ACC112 (cell line): Measurements from ENCODE around the gene MARS1.

Source experiments
- H2AFZ ChIP-seq: fragments of 200-600 bp; sonication (generic); one replicate; pipeline ENCODE4 v1.6.0; 2017; ENCODE audit warnings: antibody characterized with exemption, low read length; ENCODE audit not compliant: unreplicated experiment
- H3K27ac ChIP-seq: fragments of 200-600 bp; sonication (generic); 2 replicates; pipeline ENCODE4 v1.5.1; 2014; ENCODE audit warnings: low read depth, mild to moderate bottlenecking, antibody characterized with exemption, low read length, moderate library complexity
- H3K27me3 ChIP-seq: fragments of 200-600 bp; sonication (generic); 2 replicates; pipeline ENCODE4 v1.6.1; 2014; ENCODE audit warnings: mild to moderate bottlenecking, antibody characterized with exemption, low read length, moderate library complexity, mixed read lengths; ENCODE audit not compliant: insufficient read depth
- H3K36me3 ChIP-seq: fragments of 200-600 bp; sonication (generic); 2 replicates; pipeline ENCODE4 v1.6.1; 2016; ENCODE audit warnings: mild to moderate bottlenecking, antibody characterized with exemption, low read length, moderate library complexity, mixed read lengths; ENCODE audit not compliant: insufficient read depth
- H3K4me1 ChIP-seq: fragments of 200-600 bp; sonication (generic); one replicate; pipeline ENCODE4 v1.6.1; 2016; ENCODE audit warnings: low read length, mixed read lengths; ENCODE audit not compliant: insufficient read depth, unreplicated experiment, control insufficient read depth
- H3K4me3 ChIP-seq: fragments of 200-600 bp; sonication (generic); 2 replicates; pipeline ENCODE4 v1.5.1; 2014; ENCODE audit warnings: mild to moderate bottlenecking, low read depth, low read length
- H3K79me2 ChIP-seq: fragments of 200-600 bp; sonication (generic); one replicate; pipeline ENCODE4 v1.6.0; 2016; ENCODE audit warnings: low read length; ENCODE audit not compliant: control insufficient read depth, unreplicated experiment, insufficient read depth

MARS1 gene

GRCh38 chr12:57450057-57450456, 37.8 kb upstream of the MARS1 start:
- no peak overlapping the region for H3K27ac ChIP-seq
- no peak overlapping the region for H2AFZ ChIP-seq
- H3K4me1 ChIP-seq = peaks cover 9% of the 10 kb centered on the region

GRCh38 chr12:57451233-57451778, 36.6 kb upstream of the MARS1 start:
- no peaks in the 10 kb centered on the region for H3K79me2 ChIP-seq
- no peaks in the 10 kb centered on the region for H3K27me3 ChIP-seq
- no peak overlapping the region for H2AFZ ChIP-seq
- H3K36me3 ChIP-seq = no peaks in the 10 kb centered on the region
- no peak overlapping the region for H3K27ac ChIP-seq
- peaks cover 9% of the 10 kb centered on the region for H3K4me1 ChIP-seq
- H3K4me3 ChIP-seq = no peak overlapping the region

More at GRCh38 chr12:57450057-57450456, 37.8 kb upstream of the MARS1 start:
- Histone ChIP-seq H3K36me3 (no peaks in the 10 kb centered on the region), H3K79me2 (no peaks in the 10 kb centered on the region), H3K27me3 (no peaks in the 10 kb centered on the region), H3K4me3 (no peak overlapping the region)

GRCh38 chr12:57452181-57452936, 35.5 kb upstream of the MARS1 start:
- Histone ChIP-seq H3K79me2 (no peaks in the 10 kb centered on the region), H3K27me3 (no peaks in the 10 kb centered on the region), H3K4me3 (no peak overlapping the region), H3K27ac (no peak overlapping the region), H3K4me1 (peaks cover 9% of the 10 kb centered on the region), H3K36me3 (no peaks in the 10 kb centered on the region), H2AFZ (no peak overlapping the region)

GRCh38 chr12:57452937-57453509, 34.8 kb upstream of the MARS1 start:
- Histone ChIP-seq H2AFZ (no peak overlapping the region), H3K36me3 (no peaks in the 10 kb centered on the region), H3K27ac (no peak overlapping the region), H3K79me2 (no peaks in the 10 kb centered on the region), H3K27me3 (no peaks in the 10 kb centered on the region), H3K4me1 (peaks cover 12% of the 10 kb centered on the region), H3K4me3 (no peak overlapping the region)

- Histone ChIP-seq H3K27me3 (no peaks in the 10 kb centered on the region), H3K4me3 (no peak overlapping the region), H3K79me2 (no peaks in the 10 kb centered on the region), H3K4me1 (peaks cover 21% of the 10 kb centered on the region), H3K36me3 (no peaks in the 10 kb centered on the region), H2AFZ (no peak overlapping the region), H3K27ac (no peak overlapping the region)
Measured at GRCh38 chr12:57454213-57454565, 33.7 kb upstream of the MARS1 start.

GRCh38 chr12:57454566-57455373, 33.1 kb upstream of the MARS1 start, which contains the start of gene INHBE:
INHBE (plus strand) TSS chr12:57455307; CDS start chr12:57455537, 230 bp downstream.
- H3K79me2 ChIP-seq = no peaks in the 10 kb centered on the region
- H3K27ac ChIP-seq = no peak within 1 kb of the TSS
- H2AFZ ChIP-seq = no peak within 1 kb of the TSS
- no peaks in the 10 kb centered on the region for H3K27me3 ChIP-seq
- no peaks in the 10 kb centered on the region for H3K36me3 ChIP-seq
- H3K4me3 ChIP-seq = no peak within 1 kb of the TSS
- H3K4me1 ChIP-seq = peaks cover 21% of the 10 kb centered on the region

GRCh38 chr12:57455374-57456144, 32.3 kb upstream of the MARS1 start:
- Histone ChIP-seq H3K27ac (no peak overlapping the region), H3K27me3 (no peaks in the 10 kb centered on the region), H3K4me1 (peaks cover 24% of the 10 kb centered on the region), H3K36me3 (no peaks in the 10 kb centered on the region), H3K4me3 (no peak overlapping the region), H3K79me2 (no peaks in the 10 kb centered on the region), H2AFZ (no peak overlapping the region)

GRCh38 chr12:57456145-57456700, 31.6 kb upstream of the MARS1 start:
- no peak overlapping the region for H2AFZ ChIP-seq
- peaks cover 31% of the 10 kb centered on the region for H3K4me1 ChIP-seq
- H3K79me2 ChIP-seq = no peaks in the 10 kb centered on the region

GRCh38 chr12:57456737-57457490, 31.0 kb upstream of the MARS1 start:
- Histone ChIP-seq H3K27me3 (peaks cover 5% of the 10 kb centered on the region; the same call in 1 of the 2 replicates), H3K36me3 (no peaks in the 10 kb centered on the region), H3K79me2 (no peaks in the 10 kb centered on the region), H3K4me1 (peaks cover 31% of the 10 kb centered on the region), H3K4me3 (no peak overlapping the region), H3K27ac (no peak overlapping the region), H2AFZ (no peak overlapping the region)

More at GRCh38 chr12:57456145-57456700, 31.6 kb upstream of the MARS1 start:
- Histone ChIP-seq H3K27me3 (peaks cover 3% of the 10 kb centered on the region; the same call in 1 of the 2 replicates), H3K36me3 (no peaks in the 10 kb centered on the region), H3K4me3 (no peak overlapping the region), H3K27ac (no peak overlapping the region)
